ENCODE measurements around the gene SMURF1. TPM values are rescaled to one million over a fixed set of nuclear protein-coding genes. Genes with fewer than 3 reads are reported as not detected.

The SMURF1 gene
- total and polyA plus RNA-seq, 2 of the 4 experiments (the other 2 are of a cell fraction) = 13.4 to 20.3 TPM

DNA sequence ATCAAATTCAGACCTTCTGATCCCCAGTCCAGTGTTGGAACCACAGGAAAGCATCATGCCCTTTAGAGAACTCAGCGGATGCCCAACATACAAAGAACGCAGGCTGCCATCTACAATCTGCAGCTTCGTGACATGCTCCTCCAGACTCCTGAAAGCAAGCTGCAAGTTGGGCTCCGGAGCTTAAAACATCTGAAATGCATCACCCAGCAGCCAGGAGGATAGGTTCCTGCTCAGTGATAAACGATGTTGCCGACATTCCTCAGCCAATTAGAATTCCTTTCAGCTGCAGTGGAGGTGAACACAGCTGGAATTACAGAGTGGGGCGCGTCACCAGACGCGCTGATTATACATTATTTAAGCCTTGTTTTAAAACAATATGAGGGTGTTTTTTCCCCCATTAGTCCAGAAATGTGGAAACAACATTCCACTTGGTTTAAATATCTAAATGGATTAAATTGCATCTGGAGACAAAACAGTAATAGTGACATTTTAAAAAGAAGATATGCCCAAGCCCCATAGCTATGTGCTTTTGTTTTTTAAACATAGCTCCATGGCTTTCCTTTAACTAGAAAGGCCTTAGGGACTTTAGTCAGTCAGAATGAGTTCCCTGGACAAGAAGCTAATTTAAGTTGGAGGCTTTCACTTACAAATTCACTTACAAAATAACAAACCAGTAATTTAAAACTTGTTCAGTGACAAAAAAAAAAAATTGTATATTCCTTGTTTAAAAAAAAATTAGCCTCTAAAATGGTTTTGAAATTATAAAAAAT, 6.3 kb downstream of the SMURF1 start (continued):
- no peak for TF ChIP-seq ELK1 (IDR thresholded peaks at IDR 0.05; ENCODE audit: borderline replicate concordance, low read depth, low read length)
- no peak for TF ChIP-seq MXI1 (IDR thresholded peaks at IDR 0.05; ENCODE audit: borderline replicate concordance, low read depth, low read length)
- no peak for TF ChIP-seq CHD1 (IDR thresholded peaks at IDR 0.05; ENCODE audit: low read depth, low read length)

GRCh38 chr7:99135938-99136337, 8.0 kb downstream of the SMURF1 start:
- Histone ChIP-seq H3K79me1 (ENCODE audit: low read depth in 1 of 2, low read length in 2 of 2) (peaks cover 6 to 61% of the 10 kb centered on the region in 2 experiments; a peak in 2 of 4 replicates), H3K27ac (ENCODE audit: insufficient read depth, low read length) (peak overlapping the region; percentile 50; the same call in 1 of the 2 replicates), H4K8ac (ENCODE audit: low read depth in 2 of 2, low read length in 2 of 2) (no peak overlapping the region), H3K9ac (ENCODE audit: low read depth, low read length) (no peak overlapping the region), H3K4me1 (ENCODE audit: control insufficient read depth, insufficient read depth, low read length) (peaks cover 21% of the 10 kb centered on the region), H4K20me1 (ENCODE audit: insufficient read depth, low read length) (peaks cover 52% of the 10 kb centered on the region), H2BK120ac (ENCODE audit: low read depth, low read length) (no peak overlapping the region), H3K4me3 (ENCODE audit: insufficient read depth, low read depth, low read length) (no peak overlapping the region), H4K91ac (ENCODE audit: insufficient read depth, low read depth, low read length) (no peak overlapping the region), H3K14ac (replicated peaks; ENCODE audit: low read depth, low read length) (0 out of 2 replicates have a peak overlapping the region, but pooled peaks have one; percentile 47), H3K27me3 (ENCODE audit: control insufficient read depth, insufficient read depth, low read length) (no peaks in the 10 kb centered on the region), H2AK9ac (replicated peaks; ENCODE audit: low read depth, low read length, poor library complexity) (no peak overlapping the region), H3K36me3 (ENCODE audit: control insufficient read depth, insufficient read depth, low read length) (no peaks in the 10 kb centered on the region), H3K4me2 (ENCODE audit: low read depth, low read length) (no peak overlapping the region), H2AK5ac (ENCODE audit: low read depth, low read length) (no peak overlapping the region), H3K4ac (ENCODE audit: low read depth, low read length) (no peak overlapping the region), H3K9me3 (ENCODE audit: control insufficient read depth, insufficient read depth, low read length) (no peaks in the 10 kb centered on the region), H3K23ac (ENCODE audit: low read depth, low read length) (0 out of 2 replicates have a peak overlapping the region, but pooled peaks have one; percentile 33), H2BK5ac (ENCODE audit: low read depth, low read length, poor library complexity, severe bottlenecking) (no peak overlapping the region), H3K18ac (ENCODE audit: low read depth, low read length) (peak overlapping the region; percentile 62; the same call in 1 of the 2 replicates), H2BK20ac (ENCODE audit: low read depth, low read length) (no peak overlapping the region), H3K9me1 (ENCODE audit: insufficient read depth, low read length) (peaks cover 20% of the 10 kb centered on the region), H3K56ac (ENCODE audit: extremely low read depth, insufficient read depth, low read length) (no peak overlapping the region), H2AFZ (replicated peaks; ENCODE audit: low read length, poor library complexity) (no peak overlapping the region), H2BK15ac (ENCODE audit: low read depth, low read length) (no peak overlapping the region), H4K5ac (ENCODE audit: low read depth, low read length) (peak overlapping the region; percentile 34; the same call in 1 of the 2 replicates)
- dilution Hi-C loops (cut with HindIII; ENCODE audit: low sequenced_read_pairs, unreplicated experiment) (no loop called here), intact Hi-C loops (cut with micrococcal nuclease) (loop anchor here (5.0 kb wide), 1 partner anchor 34 kb away; no protein-coding TSS in a partner anchor), in situ Hi-C loops (cut with MboI; ENCODE audit: low sequenced_read_pairs) (no loop called here)
- no peak for TF ChIP-seq CEBPB (IDR thresholded peaks at IDR 0.05; ENCODE audit: low read depth, low read length)
- no peak for TF ChIP-seq POLR2A (IDR thresholded peaks at IDR 0.05; ENCODE audit: low read depth, low read length)
- TF ChIP-seq CTCF (conservative IDR thresholded peaks at IDR 0.05; ENCODE audit: low read depth, low read length) = no peak
- TF ChIP-seq MXI1 (IDR thresholded peaks at IDR 0.05; ENCODE audit: borderline replicate concordance, low read depth, low read length) = no peak
- TF ChIP-seq MAZ (IDR thresholded peaks at IDR 0.05; ENCODE audit: borderline replicate concordance, low read depth, low read length) = no peak
- no TSS peak for BruUV-seq (replicated peaks)
- DNase-seq = no peak
- POLR2A ChIA-PET (ENCODE audit: unreplicated experiment) = no interaction called here
- ATAC-seq (ENCODE audit: low read depth) = no peak
- CTCF ChIA-PET = no interaction called here
- WGBS, 2 experiments (ENCODE audit: extremely low coverage in 2 of 2, insufficient read length in 1 of 2) = 100% methylated on average over 1 of the region's 4 CpGs; no CpG with 5 or more reads in 1 of the 2 experiments
